ENCODE results near the gene SNRNP27. TPM values are rescaled to one million over a fixed set of nuclear protein-coding genes. Genes with fewer than 3 reads are reported as not detected.
"Not testable (repeated sequence)": the region's sequence is repeated elsewhere in the genome, so short reads cannot be mapped to it uniquely, and the experiment has no call there.

The SNRNP27 gene
- total RNA-seq, 1 donor from 2014 or later = 38.7 TPM

DNA sequence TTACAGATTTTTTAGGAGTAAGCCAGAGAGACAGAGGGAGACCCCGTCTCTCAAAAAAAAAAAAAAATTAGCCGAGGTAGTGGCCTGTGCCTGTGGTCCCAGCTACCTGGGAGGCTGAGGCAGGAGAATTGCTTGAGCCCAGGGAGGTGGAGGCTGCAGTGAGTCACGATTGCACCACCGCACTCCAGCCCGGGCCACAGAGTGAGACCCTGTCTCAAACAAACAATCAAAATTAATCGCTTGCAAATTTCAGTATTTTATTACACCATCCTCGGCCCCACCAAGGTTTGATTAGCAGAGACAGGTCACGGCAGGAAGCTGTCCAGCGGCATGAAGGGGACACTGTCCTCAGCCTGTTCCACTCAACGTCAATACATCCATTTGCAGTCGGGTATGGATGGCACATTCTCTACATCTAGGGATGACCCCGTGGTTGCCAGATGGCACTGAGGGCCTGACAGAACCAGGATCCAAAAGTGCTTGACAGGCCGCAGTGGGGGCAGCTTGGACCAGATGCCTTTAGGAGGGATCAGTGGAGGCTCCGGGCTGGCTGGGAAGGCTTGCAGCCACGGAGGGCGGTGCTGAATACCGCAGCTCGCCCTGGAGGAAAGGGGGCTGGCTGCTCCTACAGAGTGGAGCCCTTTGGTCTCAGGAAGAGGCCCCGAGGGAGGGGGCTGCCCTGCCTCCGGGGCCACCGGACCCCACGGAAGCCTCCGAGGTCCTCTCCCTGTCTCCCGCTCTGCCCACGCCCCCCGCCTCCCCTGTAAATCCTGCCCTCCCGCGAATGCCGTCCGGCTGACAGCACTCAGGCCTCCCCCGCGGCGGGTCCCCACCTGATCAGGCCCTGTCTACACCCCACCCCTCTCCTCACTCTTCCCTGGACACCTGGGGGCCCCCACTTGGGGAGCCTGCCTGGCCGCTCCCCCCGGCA is 54.5 kb downstream of the SNRNP27 start:
- no peak overlapping the region for H3K27ac ChIP-seq
- TF ChIP-seq, protein P1, sequence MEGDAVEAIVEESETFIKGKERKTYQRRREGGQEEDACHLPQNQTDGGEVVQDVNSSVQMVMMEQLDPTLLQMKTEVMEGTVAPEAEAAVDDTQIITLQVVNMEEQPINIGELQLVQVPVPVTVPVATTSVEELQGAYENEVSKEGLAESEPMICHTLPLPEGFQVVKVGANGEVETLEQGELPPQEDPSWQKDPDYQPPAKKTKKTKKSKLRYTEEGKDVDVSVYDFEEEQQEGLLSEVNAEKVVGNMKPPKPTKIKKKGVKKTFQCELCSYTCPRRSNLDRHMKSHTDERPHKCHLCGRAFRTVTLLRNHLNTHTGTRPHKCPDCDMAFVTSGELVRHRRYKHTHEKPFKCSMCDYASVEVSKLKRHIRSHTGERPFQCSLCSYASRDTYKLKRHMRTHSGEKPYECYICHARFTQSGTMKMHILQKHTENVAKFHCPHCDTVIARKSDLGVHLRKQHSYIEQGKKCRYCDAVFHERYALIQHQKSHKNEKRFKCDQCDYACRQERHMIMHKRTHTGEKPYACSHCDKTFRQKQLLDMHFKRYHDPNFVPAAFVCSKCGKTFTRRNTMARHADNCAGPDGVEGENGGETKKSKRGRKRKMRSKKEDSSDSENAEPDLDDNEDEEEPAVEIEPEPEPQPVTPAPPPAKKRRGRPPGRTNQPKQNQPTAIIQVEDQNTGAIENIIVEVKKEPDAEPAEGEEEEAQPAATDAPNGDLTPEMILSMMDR (IDR thresholded peaks at IDR 0.05) = no peak
- no peaks in the 10 kb centered on the region for H3K27me3 ChIP-seq (ENCODE audit: low read depth)
- intact Hi-C loops (cut with DNase I) = no loop called here
- H3K4me3 ChIP-seq = no peak overlapping the region
- no peaks in the 10 kb centered on the region for H3K9me3 ChIP-seq
- DNase-seq (no peak), ATAC-seq (no peak)
- peaks cover 6% of the 10 kb centered on the region for H3K36me3 ChIP-seq
- peaks cover 19% of the 10 kb centered on the region for H3K4me1 ChIP-seq

GRCh38 chr2:69948963-69949645 is 55.3 kb downstream of the SNRNP27 start:
- intact Hi-C loops (cut with DNase I) = no loop called here
- Histone ChIP-seq H3K36me3 (no peaks in the 10 kb centered on the region), H3K27me3 (ENCODE audit: low read depth) (no peaks in the 10 kb centered on the region), H3K9me3 (no peaks in the 10 kb centered on the region), H3K4me3 (no peak overlapping the region), H3K4me1 (peaks cover 17% of the 10 kb centered on the region), H3K27ac (no peak overlapping the region)
- ATAC-seq = no peak
- TF ChIP-seq, protein P1 (IDR thresholded peaks at IDR 0.05) = no peak
- DNase-seq = no peak

GRCh38 chr2:69950241-69950640 is 56.5 kb downstream of the SNRNP27 start:
- H3K9me3 ChIP-seq = no peaks in the 10 kb centered on the region
- no peak overlapping the region for H3K27ac ChIP-seq
- H3K27me3 ChIP-seq (ENCODE audit: low read depth) = no peaks in the 10 kb centered on the region
- DNase-seq (no peak), ATAC-seq (no peak)
- intact Hi-C loops (cut with DNase I) = no loop called here
- no peaks in the 10 kb centered on the region for H3K36me3 ChIP-seq
- no peak overlapping the region for H3K4me3 ChIP-seq
- H3K4me1 ChIP-seq = peaks cover 15% of the 10 kb centered on the region
- TF ChIP-seq, protein P1 (IDR thresholded peaks at IDR 0.05) = no peak

DNA sequence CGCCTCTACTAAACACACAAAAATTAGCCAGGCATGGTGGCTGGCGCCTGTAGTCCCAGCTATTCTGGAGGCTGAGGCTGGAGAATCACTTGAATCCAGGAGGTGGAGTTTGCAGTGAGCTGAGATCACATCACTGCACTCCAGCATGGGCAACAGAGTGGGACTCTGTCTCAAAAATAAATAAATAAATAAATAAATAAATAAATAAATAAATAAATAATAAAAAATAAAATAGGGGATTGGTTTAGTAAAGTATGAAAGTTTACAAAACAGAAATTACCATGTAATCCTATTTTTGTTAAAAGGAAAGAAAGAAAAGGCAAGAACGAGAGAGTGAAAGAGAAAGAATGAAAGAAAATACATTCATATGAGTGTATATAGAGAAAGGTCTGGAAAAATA is 56.9 kb downstream of the SNRNP27 start:
- H3K9me3 ChIP-seq; intact Hi-C loops (cut with DNase I); DNase-seq; H3K27me3 ChIP-seq (ENCODE audit: low read depth); ATAC-seq; H3K36me3 ChIP-seq; H3K4me3 ChIP-seq; H3K27ac ChIP-seq: not testable (repeated sequence)
- H3K4me1 ChIP-seq = peaks cover 12% of the 10 kb centered on the region

- no peak overlapping the region for H3K4me3 ChIP-seq
- H3K27me3 ChIP-seq (ENCODE audit: low read depth) = no peaks in the 10 kb centered on the region
- intact Hi-C loops (cut with DNase I) = no loop called here
- ATAC-seq (peak; percentile 12 to 38), DNase-seq (no peak)
- no peaks in the 10 kb centered on the region for H3K9me3 ChIP-seq
- no peak overlapping the region for H3K27ac ChIP-seq
- TF ChIP-seq, protein P1 (IDR thresholded peaks at IDR 0.05) = no peak
- no peaks in the 10 kb centered on the region for H3K36me3 ChIP-seq
- no peaks in the 10 kb centered on the region for H3K4me1 ChIP-seq
Measured at GRCh38 chr2:69952336-69953115, 58.8 kb downstream of the SNRNP27 start.

All from lower lobe of right lung (tissue), 2 donors.